Stimulated activated naive B cell treated with anti-CD40 and anti-IgM and Interleukin-4, amounts not matched to agents 10 μg/mL and 1 μg/mL and 100 μg/mL, for 72 hours (primary cell): ENCODE measurements around the gene BOLA1.
A peak's percentile ranks its signal among the peaks of the same experiment; 100 is the strongest.

Experiments used
- ATAC-seq, 2 donors: fragments of 150-1000 bp; cut with Tn5 transposase; replicated peaks; 2 replicates each; pipeline ENCODE4 v1.10.0; 2021; ENCODE audit warnings: moderate library complexity in 1 of 2
- DNase-seq: peaks from one replicate; pipeline ENCODE4 v3.0.0; 2021
- H3K27ac Mint-ChIP-seq: one replicate; pipeline ENCODE4 v1.8.0; 2022; ENCODE audit warnings: mild to moderate bottlenecking, mixed read lengths
- H3K27me3 Mint-ChIP-seq, 2 donors: one replicate each; pipeline ENCODE4 v1.8.0; 2022; ENCODE audit warnings: mixed read lengths in 2 of 2
- H3K36me3 Mint-ChIP-seq, 2 donors: one replicate each; pipeline ENCODE4 v1.8.0; 2022; ENCODE audit warnings: mixed read lengths in 2 of 2, mild to moderate bottlenecking in 1 of 2
- H3K4me1 Mint-ChIP-seq, 2 donors: one replicate each; pipeline ENCODE4 v1.8.0; 2022; ENCODE audit warnings: mixed read lengths in 2 of 2, mild to moderate bottlenecking in 1 of 2
- H3K4me3 Mint-ChIP-seq, 2 donors: one replicate each; pipeline ENCODE4 v1.8.0; 2022; ENCODE audit warnings: mild to moderate bottlenecking in 2 of 2, mixed read lengths in 2 of 2, moderate library complexity in 1 of 2
- H3K9me3 Mint-ChIP-seq, 2 donors: one replicate each; pipeline ENCODE4 v1.8.0; 2022; ENCODE audit warnings: mixed read lengths in 2 of 2, mild to moderate bottlenecking in 1 of 2

The BOLA1 gene

GRCh38 chr1:149914545-149914944, 15.2 kb downstream of the BOLA1 start:
- peaks cover 32 to 36% of the 10 kb centered on the region in 2 donors for H3K27me3 Mint-ChIP-seq
- no peaks in the 10 kb centered on the region for H3K36me3 Mint-ChIP-seq
- H3K27ac Mint-ChIP-seq: no peak overlapping the region
- H3K4me1 Mint-ChIP-seq: peaks cover 21 to 27% of the 10 kb centered on the region in 2 donors
- H3K9me3 Mint-ChIP-seq: no peaks in the 10 kb centered on the region
- DNase-seq (no peak), ATAC-seq (no peak)
- no peak overlapping the region for H3K4me3 Mint-ChIP-seq

GRCh38 chr1:149915429-149916192, 16.2 kb downstream of the BOLA1 start:
- Mint-ChIP-seq H3K4me1 (peaks cover 21 to 27% of the 10 kb centered on the region in 2 donors), H3K9me3 (no peaks in the 10 kb centered on the region), H3K36me3 (peaks cover under 1% of the 10 kb centered on the region in 2 donors), H3K27ac (no peak overlapping the region), H3K4me3 (peak overlapping the region in 1 of 2 donors; percentile 5), H3K27me3 (peaks cover 32 to 36% of the 10 kb centered on the region in 2 donors)
- ATAC-seq (peak in 1 of 2 donors; percentile 33), DNase-seq (no peak)

DNA sequence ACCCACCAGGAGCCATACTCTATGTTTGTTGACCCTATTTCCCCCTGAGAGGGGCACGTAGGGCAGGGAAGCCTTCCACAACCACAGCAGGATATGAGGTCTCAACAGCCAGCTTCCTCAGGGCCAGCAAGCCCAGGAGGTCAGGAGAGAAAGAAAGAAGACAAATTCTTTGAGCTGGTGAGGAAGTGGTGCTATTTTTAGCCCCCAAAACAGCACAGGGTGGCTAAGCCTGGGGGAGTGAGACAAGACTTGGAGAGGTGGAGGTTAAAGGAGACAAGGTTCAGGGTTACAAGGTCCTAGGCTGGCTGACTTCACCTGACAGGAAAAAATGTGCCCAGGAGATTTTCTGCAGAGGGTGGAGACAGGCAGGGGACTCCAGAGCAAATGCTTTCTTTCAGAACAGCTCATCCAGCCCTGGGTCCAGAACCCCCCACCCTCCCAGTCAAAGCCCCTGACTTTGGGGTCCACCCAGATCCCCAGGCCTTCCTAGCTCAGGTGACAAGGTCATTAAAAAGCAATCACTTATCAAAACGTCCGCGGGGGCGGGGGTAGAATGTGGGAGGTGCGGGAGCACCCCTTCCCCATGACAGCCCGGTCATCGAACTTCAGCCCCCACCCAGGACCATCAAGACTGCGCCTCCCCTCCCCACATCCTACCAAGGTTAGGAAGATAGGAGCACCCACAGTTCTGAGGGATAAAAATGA, 17.0 kb downstream of the BOLA1 start:
- H3K27me3 Mint-ChIP-seq: peaks cover 27 to 36% of the 10 kb centered on the region in 2 donors
- no peak for DNase-seq
- peak in 1 of 2 donors; percentile 28 for ATAC-seq
- peaks cover 3 to 5% of the 10 kb centered on the region in 2 donors for H3K36me3 Mint-ChIP-seq
- H3K4me3 Mint-ChIP-seq: peak overlapping the region; percentile 75 to 76
- H3K9me3 Mint-ChIP-seq: no peaks in the 10 kb centered on the region
- H3K4me1 Mint-ChIP-seq: peaks cover 21 to 27% of the 10 kb centered on the region in 2 donors
- no peak overlapping the region for H3K27ac Mint-ChIP-seq

DNA sequence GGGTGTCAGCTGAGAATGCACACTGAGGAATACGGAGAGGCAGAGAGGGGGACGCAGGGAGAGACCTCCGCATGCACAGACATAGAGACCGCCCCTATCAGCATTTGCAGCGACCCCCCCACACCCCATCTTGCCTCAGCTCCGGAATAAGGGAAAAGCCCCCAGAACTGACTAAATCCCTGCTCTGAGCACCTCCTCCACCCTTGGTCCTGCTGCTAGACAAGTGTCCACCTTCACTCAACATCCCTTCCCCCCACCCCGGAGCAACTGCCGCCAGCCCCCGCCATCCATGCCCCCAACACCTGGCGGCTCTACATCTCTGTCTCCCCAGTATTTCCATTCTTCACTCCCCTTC, 17.5 kb downstream of the BOLA1 start:
- ATAC-seq: no peak
- H3K27ac Mint-ChIP-seq: no peak overlapping the region
- peaks cover 27 to 31% of the 10 kb centered on the region in 2 donors for H3K27me3 Mint-ChIP-seq
- no peak for DNase-seq
- peaks cover 6 to 9% of the 10 kb centered on the region in 2 donors for H3K36me3 Mint-ChIP-seq
- H3K9me3 Mint-ChIP-seq: no peaks in the 10 kb centered on the region
- H3K4me1 Mint-ChIP-seq: peaks cover 21 to 27% of the 10 kb centered on the region in 2 donors
- peak overlapping the region; percentile 75 to 76 for H3K4me3 Mint-ChIP-seq

DNA sequence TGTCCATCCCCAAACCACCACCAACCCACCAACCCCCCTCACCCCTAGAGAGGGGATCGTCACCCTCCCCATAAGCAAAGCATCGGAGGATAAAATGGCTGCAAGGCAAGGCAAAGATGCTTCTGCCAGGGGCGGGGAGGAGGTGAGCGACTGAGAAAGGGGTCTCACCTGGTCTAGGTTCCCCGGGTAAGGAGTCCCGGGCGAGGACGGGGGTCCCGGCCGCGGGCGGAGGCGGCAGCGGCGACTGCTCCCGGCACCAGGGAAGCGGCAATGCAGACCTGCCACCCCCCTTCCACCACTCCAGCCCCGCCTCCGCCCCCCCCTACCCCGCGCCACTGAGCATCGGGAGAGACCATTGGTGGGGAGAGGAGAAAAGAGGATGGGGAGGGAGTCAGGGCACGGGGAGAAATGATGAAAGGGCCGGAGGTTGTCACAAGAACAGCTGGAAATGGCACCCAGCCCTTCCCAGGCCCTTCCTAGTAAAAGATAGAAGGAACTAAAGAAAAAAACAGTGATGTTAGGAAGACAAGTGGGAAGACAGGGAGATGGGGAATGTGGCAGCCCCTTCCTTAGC, 18.3 kb downstream of the BOLA1 start, which contains the start of gene SV2A:
SV2A (minus strand) TSS at position 274 of the 574 bp plus-strand sequence. CDS start 4,004 bp downstream, outside the sequence.
- ATAC-seq (peak; percentile 15 to 27), DNase-seq (no peak)
- H3K27me3 Mint-ChIP-seq: peaks cover 27 to 31% of the 10 kb centered on the region in 2 donors
- peaks cover 11 to 17% of the 10 kb centered on the region in 2 donors for H3K36me3 Mint-ChIP-seq
- H3K4me3 Mint-ChIP-seq: peak within 1 kb of the TSS; percentile 75 to 76
- H3K4me1 Mint-ChIP-seq: peaks cover 21 to 27% of the 10 kb centered on the region in 2 donors
- no peaks in the 10 kb centered on the region for H3K9me3 Mint-ChIP-seq
- peak within 1 kb of the TSS; percentile 67 for H3K27ac Mint-ChIP-seq

- H3K36me3 Mint-ChIP-seq: peaks cover 46 to 65% of the 10 kb centered on the region in 2 donors
These were observed 24.3 kb downstream of the BOLA1 start for GRCh38 chr1:149923626-149924025.

DNA sequence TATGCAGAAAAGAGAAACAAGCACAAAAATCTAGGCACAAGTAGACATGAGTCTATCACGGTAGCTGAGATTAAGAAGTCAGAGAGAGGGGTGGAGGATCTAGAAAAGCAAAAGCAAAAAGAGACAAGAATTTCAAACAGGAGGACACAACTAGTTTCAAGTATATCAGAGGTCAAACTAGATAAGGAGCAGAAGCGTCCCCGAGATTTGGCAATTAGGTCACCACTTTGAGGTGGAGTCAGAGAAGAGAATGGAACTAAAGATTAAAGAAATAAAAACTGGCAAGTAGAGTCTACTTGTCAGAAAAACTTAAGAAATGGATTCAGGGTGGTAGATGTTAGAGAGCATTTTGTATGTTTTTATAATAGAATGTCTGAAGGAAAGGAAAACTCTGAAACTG, 26.0 kb downstream of the BOLA1 start:
- no peak for DNase-seq
- no peak for ATAC-seq
- no peaks in the 10 kb centered on the region for H3K27me3 Mint-ChIP-seq
- H3K36me3 Mint-ChIP-seq: peaks cover 46 to 65% of the 10 kb centered on the region in 2 donors
- H3K4me1 Mint-ChIP-seq: peaks cover 22 to 43% of the 10 kb centered on the region in 2 donors
- no peaks in the 10 kb centered on the region for H3K9me3 Mint-ChIP-seq
- peak overlapping the region; percentile 18 to 60 for H3K4me3 Mint-ChIP-seq
- no peak overlapping the region for H3K27ac Mint-ChIP-seq

More at GRCh38 chr1:149923626-149924025, 24.3 kb downstream of the BOLA1 start:
- peaks cover 1 to 3% of the 10 kb centered on the region in 2 donors for H3K27me3 Mint-ChIP-seq
- peaks cover 21 to 35% of the 10 kb centered on the region in 2 donors for H3K4me1 Mint-ChIP-seq
- H3K27ac Mint-ChIP-seq: no peak overlapping the region
- ATAC-seq (no peak), DNase-seq (no peak)
- no peak overlapping the region for H3K4me3 Mint-ChIP-seq
- no peaks in the 10 kb centered on the region for H3K9me3 Mint-ChIP-seq

DNA sequence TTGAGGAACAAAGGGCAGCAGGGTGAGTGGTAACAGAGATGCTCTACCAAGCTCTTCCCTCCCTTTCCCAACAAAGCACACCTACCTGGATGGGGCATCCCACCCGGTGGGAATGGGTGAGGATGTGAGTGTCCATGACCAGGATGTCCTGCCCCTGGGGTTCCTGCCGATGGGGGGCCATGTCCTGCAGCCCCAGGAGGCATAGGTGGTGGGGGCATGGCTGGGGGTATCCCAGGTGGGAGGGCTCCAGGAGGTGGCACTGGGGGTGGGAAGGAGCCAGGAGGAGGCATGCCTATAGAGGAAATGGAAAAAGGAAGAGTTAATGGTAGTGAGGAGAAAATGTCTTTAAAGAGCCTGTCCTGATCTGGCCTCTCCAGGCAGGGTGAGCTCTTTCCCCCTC, 26.4 kb downstream of the BOLA1 start:
- DNase-seq (no peak), ATAC-seq (no peak)
- Mint-ChIP-seq H3K9me3 (no peaks in the 10 kb centered on the region), H3K4me3 (peak overlapping the region; percentile 60 to 97), H3K36me3 (peaks cover 44 to 63% of the 10 kb centered on the region in 2 donors), H3K4me1 (peaks cover 22 to 43% of the 10 kb centered on the region in 2 donors), H3K27me3 (no peaks in the 10 kb centered on the region), H3K27ac (no peak overlapping the region)

GRCh38 chr1:149926296-149926695, 26.9 kb downstream of the BOLA1 start:
- H3K27ac Mint-ChIP-seq: no peak overlapping the region
- ATAC-seq (no peak), DNase-seq (no peak)
- peaks cover 44 to 61% of the 10 kb centered on the region in 2 donors for H3K36me3 Mint-ChIP-seq
- H3K4me3 Mint-ChIP-seq: peak overlapping the region; percentile 60 to 97
- H3K4me1 Mint-ChIP-seq: peaks cover 24 to 45% of the 10 kb centered on the region in 2 donors
- H3K9me3 Mint-ChIP-seq: no peaks in the 10 kb centered on the region
- H3K27me3 Mint-ChIP-seq: peaks cover 2 to 3% of the 10 kb centered on the region in 2 donors

DNA sequence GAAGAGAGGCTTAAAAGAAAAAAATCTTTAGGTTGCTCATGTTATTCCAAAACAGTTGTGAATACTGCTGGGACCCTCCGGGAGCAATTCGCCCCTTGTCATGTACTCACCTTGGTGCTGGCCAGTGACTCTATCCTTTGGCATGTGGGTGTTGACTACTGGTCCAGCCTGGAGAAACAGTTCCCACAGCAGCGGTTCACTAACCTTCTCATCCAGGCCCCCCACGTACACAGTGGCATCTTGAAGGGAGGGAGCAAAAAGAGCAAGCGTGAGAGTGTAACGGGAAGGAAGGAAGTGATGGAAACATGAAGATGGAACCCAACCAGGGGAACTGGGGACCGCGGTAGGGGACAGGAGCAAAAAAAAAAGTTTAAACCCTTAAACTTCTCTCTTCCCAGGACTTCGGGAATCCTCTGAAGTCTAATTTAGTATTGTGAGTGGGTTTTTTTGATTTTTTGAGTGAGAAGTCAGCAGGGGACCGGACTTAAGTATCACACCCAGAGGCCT, 27.7 kb downstream of the BOLA1 start:
- Mint-ChIP-seq H3K9me3 (no peaks in the 10 kb centered on the region), H3K27ac (peak overlapping the region; percentile 98), H3K36me3 (peaks cover 39 to 54% of the 10 kb centered on the region in 2 donors), H3K27me3 (peaks cover 11% of the 10 kb centered on the region in 2 donors), H3K4me1 (peaks cover 30 to 50% of the 10 kb centered on the region in 2 donors), H3K4me3 (peak overlapping the region; percentile 97)
- DNase-seq: no peak
- peak in 1 of 2 donors; percentile 0 for ATAC-seq

DNA sequence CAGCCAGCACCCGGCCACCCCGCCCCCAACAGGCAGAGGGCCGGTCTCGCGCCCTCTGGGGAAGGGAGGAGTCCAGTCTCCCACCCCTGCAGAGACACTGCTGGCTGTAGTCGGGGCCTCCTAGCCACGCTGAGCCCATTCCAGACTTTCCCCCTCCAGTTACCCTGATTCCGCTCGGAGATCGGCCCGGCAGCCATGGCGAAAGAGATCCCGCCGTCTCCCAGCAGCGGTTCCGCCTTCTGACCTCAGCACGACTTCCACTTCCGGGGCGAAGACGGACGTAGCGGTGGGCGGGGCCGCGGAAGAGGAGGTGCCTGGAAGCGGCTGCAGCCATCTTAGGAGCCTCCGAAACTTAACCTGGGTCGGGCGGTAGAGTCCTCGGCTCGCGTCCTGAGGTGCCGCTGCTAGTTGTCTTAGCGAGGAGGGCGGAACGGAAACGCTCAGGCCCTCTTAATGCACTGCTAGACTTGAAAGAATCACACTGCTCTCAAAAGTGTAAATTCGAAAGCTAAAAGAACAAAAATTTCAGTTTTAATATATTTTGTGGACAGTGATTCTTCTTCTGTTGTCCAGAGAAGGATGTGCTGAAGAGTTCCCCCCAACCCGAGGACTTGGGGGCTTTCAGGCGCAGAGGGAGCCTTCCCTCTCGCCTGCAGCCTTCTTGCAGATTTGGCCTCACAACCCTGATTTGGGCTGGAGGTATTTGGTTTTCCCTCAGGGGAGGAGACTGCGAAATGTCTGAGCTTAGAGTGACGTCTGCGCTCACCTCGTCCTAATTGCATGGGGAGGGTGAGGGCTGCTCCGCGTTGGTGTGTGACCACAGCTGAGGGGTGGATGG, 28.4 kb downstream of the BOLA1 start, which contains the start of gene SF3B4:
SF3B4 (minus strand) TSS at position 241 of the 838 bp plus-strand sequence; CDS start at position 197, 44 bp downstream.
- DNase-seq (peak; percentile 93), ATAC-seq (peak; percentile 97 to 99)
- peaks cover 13 to 16% of the 10 kb centered on the region in 2 donors for H3K27me3 Mint-ChIP-seq
- peaks cover 35 to 47% of the 10 kb centered on the region in 2 donors for H3K36me3 Mint-ChIP-seq
- H3K4me3 Mint-ChIP-seq: peak within 1 kb of the TSS; percentile 97
- no peaks in the 10 kb centered on the region for H3K9me3 Mint-ChIP-seq
- peak within 1 kb of the TSS; percentile 98 for H3K27ac Mint-ChIP-seq
- peaks cover 30 to 50% of the 10 kb centered on the region in 2 donors for H3K4me1 Mint-ChIP-seq

GRCh38 chr1:149928401-149928724, 29.0 kb downstream of the BOLA1 start:
- peak overlapping the region; percentile 98 for H3K27ac Mint-ChIP-seq
- H3K9me3 Mint-ChIP-seq: no peaks in the 10 kb centered on the region
- ATAC-seq: no peak
- H3K4me1 Mint-ChIP-seq: peaks cover 30 to 47% of the 10 kb centered on the region in 2 donors
- peak overlapping the region; percentile 97 for H3K4me3 Mint-ChIP-seq
- no peak for DNase-seq
- peaks cover 29 to 41% of the 10 kb centered on the region in 2 donors for H3K36me3 Mint-ChIP-seq
- H3K27me3 Mint-ChIP-seq: peaks cover 18 to 21% of the 10 kb centered on the region in 2 donors

GRCh38 chr1:149929856-149930255, 30.5 kb downstream of the BOLA1 start:
- Mint-ChIP-seq H3K4me1 (peaks cover 25 to 35% of the 10 kb centered on the region in 2 donors), H3K4me3 (no peak overlapping the region), H3K36me3 (peaks cover 17 to 26% of the 10 kb centered on the region in 2 donors), H3K27ac (no peak overlapping the region), H3K9me3 (no peaks in the 10 kb centered on the region), H3K27me3 (peaks cover 29 to 35% of the 10 kb centered on the region in 2 donors)
- ATAC-seq (no peak), DNase-seq (no peak)
